OCI-LY3 (cell line): Measurements from ENCODE around the gene RNASEH2B.

Experiments used
- H2AFZ ChIP-seq: fragments of 200-600, 300-600 bp; shearing (Covaris generic); 2 replicates; pipeline ENCODE4 v1.6.0; 2014; ENCODE audit warnings: antibody characterized with exemption, low read depth, low read length
- H3K27ac ChIP-seq: fragments of 200-600, 300-600 bp; sonication (generic); 2 replicates; pipeline ENCODE4 v1.5.1; 2014; ENCODE audit warnings: mild to moderate bottlenecking, low read length, moderate library complexity, mixed read lengths
- H3K27me3 ChIP-seq: fragments of 200-600, 300-600 bp; sonication (generic); 2 replicates; pipeline ENCODE4 v1.6.1; 2014; ENCODE audit warnings: low read depth, low read length, mixed read lengths
- H3K36me3 ChIP-seq: fragments of 200-600, 300-600 bp; sonication (generic); replicated peaks from 2 replicates; pipeline ENCODE3; 2014; ENCODE audit warnings: low read depth, low read length, mixed read lengths
- H3K4me1 ChIP-seq: fragments of 300-600, 200-600 bp; sonication (generic); 2 replicates; pipeline ENCODE4 v1.6.1; 2014; ENCODE audit warnings: low read length, mixed read lengths
- H3K4me2 ChIP-seq: fragments of 200-600, 300-600 bp; sonication (generic); 2 replicates; pipeline ENCODE4 v1.6.1; 2014; ENCODE audit warnings: low read length, mixed read lengths
- H3K4me3 ChIP-seq: fragments of 300-600, 200-600 bp; sonication (generic); 2 replicates; pipeline ENCODE4 v1.5.1; 2014; ENCODE audit warnings: antibody characterized with exemption, mild to moderate bottlenecking, low read length, moderate library complexity
- H3K79me2 ChIP-seq: fragments of 300-600, 200-600 bp; shearing (Covaris generic); 2 replicates; pipeline ENCODE4 v1.6.1; 2014; ENCODE audit warnings: mild to moderate bottlenecking, low read length, mixed read lengths
- H3K9ac ChIP-seq: fragments of 300-600, 200-600 bp; shearing (Covaris generic); 2 replicates; pipeline ENCODE4 v1.6.0; 2014; ENCODE audit warnings: mild to moderate bottlenecking, low read length, moderate library complexity
- H3K9me3 ChIP-seq: fragments of 200-600, 300-600 bp; shearing (Covaris generic); 2 replicates; pipeline ENCODE4 v1.6.1; 2014; ENCODE audit warnings: low read length, mixed read lengths; ENCODE audit not compliant: insufficient read depth
- H4K20me1 ChIP-seq: fragments of 200-600, 300-600 bp; sonication (generic); 2 replicates; pipeline ENCODE4 v1.6.1; 2016; ENCODE audit warnings: low read length, mixed read lengths; ENCODE audit not compliant: insufficient read depth
- EZH2phosphoT487 ChIP-seq: fragments of 200-600 bp; shearing (Covaris generic); IDR thresholded peaks from 2 replicates; pipeline ENCODE4 v1.6.1; 2018; ENCODE audit warnings: antibody characterized with exemption, mixed run types, low read depth
- TF ChIP-seq, protein P1 (sequence below): fragments of 200-600, 300-600 bp; sonication (generic); IDR thresholded peaks from 2 replicates; pipeline ENCODE4 v1.5.1; 2014; ENCODE audit warnings: antibody characterized with exemption, low read length, low read depth

The RNASEH2B gene

DNA sequence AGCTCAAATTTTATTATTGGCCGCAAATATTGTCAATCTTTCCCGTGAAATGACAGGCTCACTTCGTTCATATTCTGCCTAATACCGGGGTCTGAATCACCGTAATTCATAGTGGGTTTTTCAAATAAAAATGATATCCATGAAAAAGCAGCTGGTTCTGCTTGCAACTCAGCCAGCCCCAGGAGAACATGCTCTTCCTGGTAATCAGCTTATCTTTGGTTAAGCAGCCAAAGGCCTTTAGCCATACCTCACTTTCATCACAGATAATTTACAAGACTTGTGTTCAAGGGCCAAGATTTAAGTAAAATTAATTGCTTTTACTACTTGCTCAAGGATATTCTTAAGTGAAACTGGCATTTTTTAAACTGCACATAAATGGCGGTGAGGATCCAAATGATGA, 22.5 kb downstream of the RNASEH2B start:
- no peak overlapping the region for H3K27ac ChIP-seq
- TF ChIP-seq EZH2phosphoT487, result no peak
- TF ChIP-seq, protein P1, sequence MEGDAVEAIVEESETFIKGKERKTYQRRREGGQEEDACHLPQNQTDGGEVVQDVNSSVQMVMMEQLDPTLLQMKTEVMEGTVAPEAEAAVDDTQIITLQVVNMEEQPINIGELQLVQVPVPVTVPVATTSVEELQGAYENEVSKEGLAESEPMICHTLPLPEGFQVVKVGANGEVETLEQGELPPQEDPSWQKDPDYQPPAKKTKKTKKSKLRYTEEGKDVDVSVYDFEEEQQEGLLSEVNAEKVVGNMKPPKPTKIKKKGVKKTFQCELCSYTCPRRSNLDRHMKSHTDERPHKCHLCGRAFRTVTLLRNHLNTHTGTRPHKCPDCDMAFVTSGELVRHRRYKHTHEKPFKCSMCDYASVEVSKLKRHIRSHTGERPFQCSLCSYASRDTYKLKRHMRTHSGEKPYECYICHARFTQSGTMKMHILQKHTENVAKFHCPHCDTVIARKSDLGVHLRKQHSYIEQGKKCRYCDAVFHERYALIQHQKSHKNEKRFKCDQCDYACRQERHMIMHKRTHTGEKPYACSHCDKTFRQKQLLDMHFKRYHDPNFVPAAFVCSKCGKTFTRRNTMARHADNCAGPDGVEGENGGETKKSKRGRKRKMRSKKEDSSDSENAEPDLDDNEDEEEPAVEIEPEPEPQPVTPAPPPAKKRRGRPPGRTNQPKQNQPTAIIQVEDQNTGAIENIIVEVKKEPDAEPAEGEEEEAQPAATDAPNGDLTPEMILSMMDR, result no peak
- peaks cover 4% of the 10 kb centered on the region; the same call in 1 of the 2 replicates for H3K4me1 ChIP-seq
- peaks cover 23% of the 10 kb centered on the region for H3K79me2 ChIP-seq
- no peak overlapping the region for H3K9ac ChIP-seq
- peaks cover 12% of the 10 kb centered on the region; the same call in 1 of the 2 replicates for H4K20me1 ChIP-seq
- H3K27me3 ChIP-seq, result no peaks in the 10 kb centered on the region
- H3K9me3 ChIP-seq, result no peaks in the 10 kb centered on the region
- no peak overlapping the region for H2AFZ ChIP-seq
- peaks cover 66% of the 10 kb centered on the region for H3K36me3 ChIP-seq
- no peak overlapping the region for H3K4me2 ChIP-seq
- H3K4me3 ChIP-seq, result no peak overlapping the region

DNA sequence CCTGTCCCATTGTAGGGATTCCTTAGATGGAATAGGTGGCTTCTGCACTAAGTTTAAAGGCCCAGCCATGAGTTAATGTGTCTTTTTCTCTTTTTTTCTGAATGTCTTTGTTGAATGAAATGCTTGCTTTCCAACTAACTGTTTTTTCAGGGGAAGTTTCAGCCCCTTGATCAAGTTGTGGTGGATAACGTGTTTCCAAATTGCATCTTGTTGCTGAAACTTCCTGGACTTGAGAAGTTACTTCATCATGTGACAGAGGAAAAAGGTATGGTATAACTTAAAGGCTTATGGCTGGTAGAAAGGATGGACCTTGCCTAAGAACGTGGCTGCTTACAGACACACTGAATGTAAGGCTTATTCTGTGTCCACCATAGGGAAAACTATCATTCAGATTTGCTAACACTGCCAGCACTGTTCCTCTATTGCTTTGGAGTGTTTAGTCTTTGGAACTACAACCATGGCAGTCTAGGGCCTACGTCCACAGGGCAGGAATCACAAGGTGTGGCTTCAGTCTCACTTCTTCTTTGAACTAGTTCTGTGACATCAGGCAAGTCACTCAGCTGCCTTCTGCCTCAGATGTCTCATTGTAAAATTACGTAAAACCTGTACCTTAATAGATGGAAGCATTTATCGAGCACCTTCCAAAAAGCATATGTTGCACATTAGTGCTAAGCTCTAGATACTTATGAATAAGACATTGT, 25.3 kb downstream of the RNASEH2B start:
- Histone ChIP-seq H3K4me2 (no peak overlapping the region), H3K36me3 (peaks cover 72% of the 10 kb centered on the region), H4K20me1 (no peaks in the 10 kb centered on the region), H3K27me3 (no peaks in the 10 kb centered on the region), H3K9ac (no peak overlapping the region), H3K4me3 (no peak overlapping the region), H3K4me1 (no peaks in the 10 kb centered on the region), H3K27ac (no peak overlapping the region), H2AFZ (no peak overlapping the region), H3K79me2 (peaks cover under 1% of the 10 kb centered on the region; the same call in 1 of the 2 replicates), H3K9me3 (no peaks in the 10 kb centered on the region)
- TF ChIP-seq, protein P1, result no peak
- no peak for TF ChIP-seq EZH2phosphoT487

DNA sequence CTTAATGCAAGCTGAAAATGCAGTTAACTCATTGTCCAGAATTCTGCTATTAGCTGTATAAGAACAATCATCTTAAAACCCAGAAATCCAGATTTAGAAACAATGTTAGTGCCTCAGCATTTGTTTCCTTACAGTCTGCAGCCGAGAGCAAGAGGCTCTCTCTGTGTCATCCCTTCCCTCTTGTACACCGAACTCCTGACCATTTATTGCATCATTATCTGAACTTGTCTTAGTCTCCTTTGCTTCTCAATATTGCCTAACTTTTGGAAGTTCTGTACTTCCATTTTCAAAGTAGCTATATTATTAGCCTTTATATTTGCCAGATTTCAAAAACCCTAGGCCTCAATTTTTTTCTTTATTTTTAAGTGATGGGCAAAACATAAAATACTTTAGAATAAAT, 27.1 kb downstream of the RNASEH2B start:
- no peak for TF ChIP-seq EZH2phosphoT487
- TF ChIP-seq, protein P1, result no peak
- peaks cover 68% of the 10 kb centered on the region for H3K36me3 ChIP-seq

DNA sequence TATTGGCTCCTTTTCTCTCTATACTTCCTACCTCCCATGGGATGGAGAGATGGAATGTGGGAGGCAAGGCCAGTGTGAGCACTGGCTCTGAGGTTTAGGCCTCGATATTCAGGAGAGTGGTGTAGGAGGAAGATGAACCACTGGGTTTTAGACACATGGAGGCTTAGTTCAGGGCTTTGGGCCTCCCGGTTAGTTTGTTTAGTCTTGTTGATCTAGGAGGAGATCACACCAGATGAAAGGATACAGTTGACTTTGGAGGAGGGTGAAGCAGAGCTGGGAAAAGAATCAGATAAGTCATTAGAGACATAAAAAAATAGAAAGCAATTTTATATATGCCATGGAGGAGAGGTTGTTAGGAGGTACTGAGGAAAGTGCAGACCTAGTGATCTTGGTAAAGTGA, 30.9 kb downstream of the RNASEH2B start:
- H4K20me1 ChIP-seq, result 0 out of 2 replicates have a peak, but pooled peaks cover 4% of the 10 kb centered on the region
- H3K79me2 ChIP-seq, result no peaks in the 10 kb centered on the region
- no peak overlapping the region for H2AFZ ChIP-seq
- H3K4me2 ChIP-seq, result no peak overlapping the region
- H3K9me3 ChIP-seq, result no peaks in the 10 kb centered on the region
- no peak overlapping the region for H3K9ac ChIP-seq
- H3K27me3 ChIP-seq, result no peaks in the 10 kb centered on the region
- no peak for TF ChIP-seq EZH2phosphoT487
- TF ChIP-seq, protein P1, result no peak
- H3K36me3 ChIP-seq, result peaks cover 56% of the 10 kb centered on the region
- H3K4me3 ChIP-seq, result no peak overlapping the region
- H3K4me1 ChIP-seq, result no peaks in the 10 kb centered on the region
- H3K27ac ChIP-seq, result no peak overlapping the region

More for the DNA sequence above, 27.1 kb downstream of the RNASEH2B start:
- no peak overlapping the region for H3K4me2 ChIP-seq
- no peak overlapping the region for H3K4me3 ChIP-seq
- H4K20me1 ChIP-seq, result no peaks in the 10 kb centered on the region
- no peaks in the 10 kb centered on the region for H3K27me3 ChIP-seq
- no peak overlapping the region for H3K27ac ChIP-seq
- no peaks in the 10 kb centered on the region for H3K9me3 ChIP-seq
- H2AFZ ChIP-seq, result no peak overlapping the region
- H3K79me2 ChIP-seq, result no peaks in the 10 kb centered on the region
- H3K4me1 ChIP-seq, result no peaks in the 10 kb centered on the region
- no peak overlapping the region for H3K9ac ChIP-seq
